MG63 (cell line): ENCODE measurements around the gene RBMS3. TPM values are rescaled to one million over a fixed set of nuclear protein-coding genes. Genes with fewer than 3 reads are reported as not detected.
"Not testable (repeated sequence)": the region's sequence is repeated elsewhere in the genome, so short reads cannot be mapped to it uniquely, and the experiment has no call there.

ENCODE experiments used
- DNase-seq: peaks from one replicate; pipeline ENCODE4 v3.0.0-alpha.2; 2020
- H3K27me3 ChIP-seq: fragments of 250-450 bp; sonication (Bioruptor Pico); 2 replicates; pipeline ENCODE4 v1.5.1; 2020; ENCODE audit warnings: mild to moderate bottlenecking, moderate library complexity
- H3K36me3 ChIP-seq: fragments of 250-450 bp; sonication (Bioruptor Pico); 2 replicates; pipeline ENCODE4 v1.5.1; 2020; ENCODE audit warnings: mild to moderate bottlenecking, moderate library complexity
- H3K4me3 ChIP-seq: fragments of 250-450 bp; sonication (Bioruptor Pico); 2 replicates; pipeline ENCODE4 v1.5.1; 2020; ENCODE audit warnings: mild to moderate bottlenecking, moderate library complexity
- H3K9me3 ChIP-seq: fragments of 250-450 bp; sonication (Bioruptor Pico); 2 replicates; pipeline ENCODE4 v1.5.1; 2020; ENCODE audit warnings: mild to moderate bottlenecking, moderate library complexity
- total RNA-seq: library from RNA; depleted of rRNA; stranded (reverse); fragments of >200 nt; shearing (Covaris generic); gene quantifications from 2 replicates; pipeline ENCODE4 v1.2.3, GENCODE V29; 2014; ENCODE audit warnings: low replicate concordance; rRNA removed

Gene RBMS3
- 3.0 and 12.0 TPM in 2 replicates for total RNA-seq

DNA sequence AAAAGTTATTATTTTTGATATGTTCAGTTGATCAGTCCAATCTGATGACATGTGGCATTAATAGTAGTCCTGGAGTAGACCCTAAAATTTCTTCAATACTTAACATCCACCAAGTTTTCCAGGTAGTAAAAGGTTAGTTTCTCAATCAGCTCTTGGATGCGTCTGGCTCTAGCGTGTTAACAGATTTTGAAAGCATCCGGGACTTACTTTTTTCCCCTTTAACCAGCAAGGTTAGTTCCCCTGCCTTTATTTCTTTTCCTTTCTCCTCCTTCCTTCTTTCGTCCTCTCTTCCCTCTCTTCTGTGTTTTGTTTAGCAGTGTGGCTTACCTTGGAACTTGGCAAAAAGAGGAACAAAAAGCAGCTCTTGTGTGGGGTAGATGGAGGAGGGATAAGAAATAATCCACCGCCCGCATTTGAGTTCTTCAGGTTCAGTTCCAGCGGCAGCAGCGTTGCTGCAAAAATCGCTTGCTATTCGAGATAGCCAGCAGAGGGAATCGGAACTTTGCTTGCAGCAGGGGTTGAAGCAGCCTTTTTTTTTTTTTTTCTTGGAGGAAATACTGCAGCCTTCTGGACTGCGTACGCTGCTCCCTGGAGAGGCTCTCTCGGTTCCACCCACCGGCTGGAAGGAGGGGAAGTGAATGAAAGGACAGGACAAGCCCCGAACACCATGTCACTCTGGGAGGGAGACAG is at the start of gene RBMS3:
Gene RBMS3, plus strand, starts transcription at position 668 of the 690 bp plus-strand sequence.
- Histone ChIP-seq H3K9me3 (no peaks in the 10 kb centered on the region), H3K36me3 (no peaks in the 10 kb centered on the region), H3K4me3 (peak within 1 kb of the TSS; percentile 60), H3K27me3 (no peaks in the 10 kb centered on the region)
- peak; percentile 87 for DNase-seq

DNA sequence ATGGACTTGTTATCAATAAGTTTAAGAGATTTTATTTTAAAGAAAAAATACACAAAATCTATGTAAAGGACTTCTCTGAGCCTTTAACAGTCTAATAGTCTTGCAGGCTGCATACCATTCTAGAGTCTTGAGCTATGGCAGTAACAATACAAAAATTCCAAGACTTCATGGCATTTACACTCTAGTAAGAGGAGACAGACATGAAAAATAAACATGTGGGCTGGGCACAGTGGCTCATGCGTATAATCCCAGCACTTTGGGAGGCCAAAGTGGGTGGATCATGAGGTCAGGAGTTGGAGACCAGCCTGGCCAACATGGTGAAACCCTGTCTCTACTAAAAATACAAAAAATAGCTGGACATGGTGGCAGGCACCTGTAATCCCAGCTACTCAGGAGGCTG is 47.7 kb upstream of the RBMS3 start:
- H3K36me3 ChIP-seq, result not testable (repeated sequence)
- peak; percentile 57 for DNase-seq

DNA sequence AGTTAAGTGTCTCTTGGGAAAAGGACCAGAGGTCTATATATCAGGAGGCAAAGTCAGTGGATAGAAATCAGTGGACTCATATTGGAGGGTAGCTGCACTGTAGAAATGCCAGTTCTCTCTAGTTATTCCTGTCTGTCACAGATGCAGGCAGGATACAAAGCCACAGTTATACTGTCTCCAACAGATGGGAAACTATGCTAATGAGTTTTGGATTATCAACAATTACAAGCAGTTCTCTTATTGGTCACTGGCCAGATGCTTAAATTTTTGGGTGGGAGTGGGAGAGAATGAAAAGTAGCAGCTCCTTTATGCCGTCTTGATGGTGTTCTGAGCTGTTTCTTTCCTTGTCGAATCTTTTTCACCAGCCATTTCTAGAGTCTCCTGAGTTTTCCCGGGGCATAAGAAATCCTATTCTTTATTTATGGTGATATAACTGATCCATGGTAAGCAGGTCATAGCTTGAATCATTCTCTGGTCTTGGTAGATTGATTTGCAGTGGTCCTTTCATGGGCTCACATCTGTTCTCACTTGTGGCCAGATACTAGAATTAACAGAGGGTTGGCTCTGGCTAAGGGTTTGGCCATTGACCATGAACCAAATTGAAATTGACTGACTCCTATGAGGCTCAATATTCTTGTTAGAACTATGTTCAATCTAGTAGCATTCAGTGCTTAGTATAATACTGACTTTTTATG is 44.6 kb upstream of the RBMS3 start:
- no peak for DNase-seq
- H3K4me3 ChIP-seq, result no peak overlapping the region

More for the DNA sequence above, 47.7 kb upstream of the RBMS3 start:
- not testable (repeated sequence) for H3K27me3 ChIP-seq, H3K4me3 ChIP-seq, H3K9me3 ChIP-seq

DNA sequence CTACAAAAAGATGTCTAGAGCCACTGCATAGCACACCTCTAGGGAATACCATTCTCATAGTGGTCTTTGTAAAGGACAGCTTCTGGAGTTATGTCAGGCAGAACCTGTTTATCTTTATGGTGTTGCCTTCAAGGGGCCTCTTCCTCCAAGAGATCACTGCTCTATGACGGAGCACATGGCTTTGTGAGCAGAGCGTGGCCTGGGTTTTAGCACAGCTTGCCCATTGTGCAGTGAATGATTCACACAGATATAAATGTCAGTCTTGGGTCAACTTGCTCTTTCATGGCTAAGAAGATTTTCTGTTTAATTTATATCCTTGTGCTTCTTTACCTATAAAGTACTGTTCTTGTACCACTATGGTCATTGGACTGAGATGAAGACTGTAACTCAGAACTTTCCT is 41.5 kb upstream of the RBMS3 start:
- DNase-seq, result no peak

More for the DNA sequence above, 44.6 kb upstream of the RBMS3 start:
- H3K27me3 ChIP-seq, result no peaks in the 10 kb centered on the region
- no peaks in the 10 kb centered on the region; the same call in 1 of the 2 replicates for H3K9me3 ChIP-seq
- H3K36me3 ChIP-seq, result no peaks in the 10 kb centered on the region

DNA sequence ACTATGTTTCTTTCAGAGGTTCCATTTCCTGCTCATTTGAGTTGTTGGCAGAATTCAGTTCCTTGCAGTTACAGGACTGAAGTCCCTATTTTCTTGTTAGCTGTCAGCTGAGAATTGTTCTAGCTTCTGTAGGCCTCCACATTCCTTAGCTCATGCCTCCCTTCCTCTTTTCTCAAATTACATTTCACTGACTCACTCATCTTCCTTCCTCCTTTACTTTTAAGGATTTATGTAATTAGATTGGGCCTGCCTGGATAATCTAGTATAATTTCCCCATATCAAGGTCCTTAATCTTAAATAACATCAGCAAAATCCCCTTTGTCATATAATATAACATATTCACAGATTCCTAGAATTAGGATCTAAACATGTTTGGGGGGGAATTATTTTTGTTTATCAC is 40.6 kb upstream of the RBMS3 start:
- no peaks in the 10 kb centered on the region for H3K9me3 ChIP-seq
- no peak overlapping the region for H3K4me3 ChIP-seq
- H3K27me3 ChIP-seq, result no peaks in the 10 kb centered on the region
- DNase-seq, result no peak
- no peaks in the 10 kb centered on the region for H3K36me3 ChIP-seq

More for the DNA sequence above, 41.5 kb upstream of the RBMS3 start:
- H3K27me3 ChIP-seq, result no peaks in the 10 kb centered on the region
- H3K4me3 ChIP-seq, result no peak overlapping the region
- H3K9me3 ChIP-seq, result no peaks in the 10 kb centered on the region
- H3K36me3 ChIP-seq, result no peaks in the 10 kb centered on the region

- Histone ChIP-seq H3K27me3 (no peaks in the 10 kb centered on the region), H3K36me3 (no peaks in the 10 kb centered on the region), H3K9me3 (no peaks in the 10 kb centered on the region), H3K4me3 (no peak overlapping the region)
- DNase-seq, result no peak
Observed at GRCh38 chr3:29240887-29241286, 40.0 kb upstream of the RBMS3 start.

DNA sequence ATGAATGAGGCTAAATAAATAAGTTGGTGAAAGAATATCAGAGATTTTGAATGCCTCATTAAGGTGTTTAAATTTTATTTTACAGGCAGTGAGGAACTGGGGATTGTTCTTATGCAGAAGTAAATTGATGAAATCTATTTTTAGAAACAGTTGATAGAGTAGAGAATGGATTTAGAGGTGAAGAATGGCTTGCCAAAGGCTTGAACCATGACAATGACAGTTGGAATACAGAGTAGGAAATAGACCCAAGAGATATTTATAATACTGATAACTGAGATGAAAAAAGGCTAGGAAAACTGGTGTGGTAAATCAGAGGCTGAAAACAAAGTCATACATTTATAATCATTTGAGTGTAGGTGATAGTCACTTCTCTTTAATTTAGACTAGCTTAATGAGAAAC is 39.0 kb upstream of the RBMS3 start:
- DNase-seq, result no peak
- Histone ChIP-seq H3K27me3 (no peaks in the 10 kb centered on the region), H3K4me3 (no peak overlapping the region), H3K36me3 (no peaks in the 10 kb centered on the region), H3K9me3 (no peaks in the 10 kb centered on the region)

GRCh38 chr3:29242296-29242695 is 38.6 kb upstream of the RBMS3 start:
- no peaks in the 10 kb centered on the region for H3K27me3 ChIP-seq
- no peak overlapping the region for H3K4me3 ChIP-seq
- H3K9me3 ChIP-seq, result no peaks in the 10 kb centered on the region
- no peaks in the 10 kb centered on the region for H3K36me3 ChIP-seq
- no peak for DNase-seq

DNA sequence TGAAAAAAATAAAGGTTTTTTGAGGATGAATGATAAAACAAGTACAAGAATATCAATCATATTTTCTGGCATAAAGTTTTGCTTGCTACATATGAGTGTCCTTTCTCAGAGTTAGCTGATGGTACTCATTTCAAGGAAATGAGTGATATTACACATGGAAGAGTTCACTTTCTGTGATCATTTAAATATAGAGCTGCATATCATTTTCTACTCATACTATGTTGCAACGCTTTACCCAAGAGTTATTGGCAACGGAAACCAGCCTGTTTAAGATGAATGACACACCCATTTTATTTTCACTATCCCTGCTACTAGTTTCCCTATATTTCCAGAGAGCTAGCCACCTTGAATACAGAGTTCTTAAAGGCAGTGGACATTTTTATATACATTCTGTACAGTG is 35.4 kb upstream of the RBMS3 start:
- Histone ChIP-seq H3K36me3 (no peaks in the 10 kb centered on the region), H3K9me3 (no peaks in the 10 kb centered on the region), H3K4me3 (no peak overlapping the region), H3K27me3 (no peaks in the 10 kb centered on the region)
- no peak for DNase-seq

DNA sequence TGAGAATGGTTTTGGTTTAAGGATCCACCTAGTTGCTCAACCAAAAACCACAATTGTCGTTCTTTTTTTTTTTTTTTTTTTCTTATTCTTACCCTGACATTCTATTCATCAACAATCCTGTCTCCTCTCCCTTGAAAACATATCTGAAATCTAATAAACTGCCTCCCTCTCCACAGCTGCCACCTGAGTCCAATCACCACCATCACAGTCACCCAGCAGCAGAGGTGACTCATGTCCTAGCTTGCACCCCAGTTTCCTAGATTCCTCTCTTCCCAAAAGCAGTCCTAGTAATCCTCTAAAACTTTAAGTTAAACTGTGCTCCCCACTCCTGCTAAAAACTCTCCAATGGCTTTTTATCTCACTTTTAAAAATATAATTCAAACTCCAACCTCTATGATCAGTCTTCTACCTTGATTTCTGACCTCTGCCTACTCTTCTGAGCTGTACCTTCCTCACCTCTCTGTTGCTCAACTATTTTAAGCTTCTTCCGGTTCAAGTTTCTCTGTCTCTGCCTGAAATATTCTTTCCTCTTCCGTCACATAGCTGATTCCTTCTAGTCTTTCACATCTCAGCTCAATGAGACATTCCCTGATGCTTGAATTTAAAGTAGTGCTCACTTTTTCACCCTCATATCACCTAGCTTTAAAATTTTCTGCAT is 33.7 kb upstream of the RBMS3 start:
- Histone ChIP-seq H3K9me3 (no peaks in the 10 kb centered on the region), H3K36me3 (no peaks in the 10 kb centered on the region), H3K4me3 (no peak overlapping the region), H3K27me3 (no peaks in the 10 kb centered on the region)
- no peak for DNase-seq

- no peaks in the 10 kb centered on the region for H3K36me3 ChIP-seq
- H3K27me3 ChIP-seq, result no peaks in the 10 kb centered on the region
- DNase-seq, result no peak
- no peak overlapping the region for H3K4me3 ChIP-seq
- no peaks in the 10 kb centered on the region for H3K9me3 ChIP-seq
Observed at GRCh38 chr3:29249829-29250345, 31.0 kb upstream of the RBMS3 start.

GRCh38 chr3:29255854-29256696 is 24.8 kb upstream of the RBMS3 start:
- peak; percentile 32 for DNase-seq

DNA sequence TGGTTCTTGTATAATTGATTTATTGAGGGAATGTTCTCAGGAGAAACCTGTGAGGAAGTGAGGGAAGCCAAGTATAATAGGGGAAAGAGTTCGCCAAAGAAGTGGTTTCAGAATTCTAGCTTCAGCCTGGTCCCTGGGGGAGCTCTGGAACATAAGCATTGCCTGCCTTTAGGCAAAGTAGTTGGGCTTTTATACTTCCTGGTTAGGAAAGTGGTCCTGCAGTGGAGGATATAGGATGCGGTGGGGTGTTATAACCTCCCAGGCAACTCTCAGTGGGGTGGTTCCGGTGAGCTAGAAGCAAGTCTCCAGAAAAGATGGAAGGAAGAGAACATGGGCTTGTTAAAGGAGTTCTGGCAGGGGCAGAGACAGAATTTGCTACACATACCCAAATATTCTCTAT is 22.7 kb upstream of the RBMS3 start:
- Histone ChIP-seq H3K4me3 (no peak overlapping the region), H3K9me3 (no peaks in the 10 kb centered on the region), H3K27me3 (no peaks in the 10 kb centered on the region), H3K36me3 (no peaks in the 10 kb centered on the region)
- no peak for DNase-seq

More at GRCh38 chr3:29255854-29256696, 24.8 kb upstream of the RBMS3 start:
- no peaks in the 10 kb centered on the region for H3K27me3 ChIP-seq
- H3K9me3 ChIP-seq, result no peaks in the 10 kb centered on the region
- no peaks in the 10 kb centered on the region for H3K36me3 ChIP-seq
- no peak overlapping the region for H3K4me3 ChIP-seq

DNA sequence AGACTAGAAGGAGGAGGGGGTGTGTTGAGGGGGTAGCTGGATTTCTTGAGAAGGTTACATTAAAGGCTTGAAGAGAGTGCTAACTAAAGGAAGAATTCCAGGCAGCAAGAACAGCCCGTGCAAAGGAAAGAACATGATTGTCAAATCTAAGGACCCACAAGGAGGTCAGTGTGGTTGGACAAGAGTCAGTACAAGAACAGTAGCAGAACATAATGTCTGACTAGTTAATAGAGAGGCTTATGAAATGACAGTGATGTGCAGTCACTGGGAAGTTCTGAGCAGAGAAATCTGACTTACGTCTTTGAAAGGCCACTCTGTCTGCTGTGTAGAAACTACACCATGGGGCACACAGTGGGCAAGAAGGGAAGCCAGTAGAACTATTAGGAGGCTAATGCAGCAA is 19.8 kb upstream of the RBMS3 start:
- DNase-seq, result no peak
- Histone ChIP-seq H3K4me3 (no peak overlapping the region), H3K36me3 (no peaks in the 10 kb centered on the region), H3K27me3 (no peaks in the 10 kb centered on the region), H3K9me3 (no peaks in the 10 kb centered on the region)

- Histone ChIP-seq H3K27me3 (no peaks in the 10 kb centered on the region), H3K9me3 (no peaks in the 10 kb centered on the region), H3K4me3 (no peak overlapping the region), H3K36me3 (no peaks in the 10 kb centered on the region)
- no peak for DNase-seq
Observed at GRCh38 chr3:29263476-29263875, 17.4 kb upstream of the RBMS3 start.

- Histone ChIP-seq H3K9me3 (no peaks in the 10 kb centered on the region), H3K4me3 (no peak overlapping the region), H3K27me3 (no peaks in the 10 kb centered on the region), H3K36me3 (no peaks in the 10 kb centered on the region)
- DNase-seq, result no peak
Observed at GRCh38 chr3:29265509-29266072, 15.3 kb upstream of the RBMS3 start.
